Transverse colon (tissue), 4 donors: Measurements from ENCODE around the gene ITGB1.
"Not testable (repeated sequence)": the region's sequence is repeated elsewhere in the genome, so short reads cannot be mapped to it uniquely, and the experiment has no call there.

ENCODE experiments used
- POLR2AphosphoS5 ChIP-seq, 3 donors: sonication (generic); formaldehyde crosslinking; IDR thresholded peaks; one replicate each; pipeline ENCODE4 v1.6.1; 2016; ENCODE audit warnings: antibody characterized with exemption in 3 of 3
- TF ChIP-seq, protein P1 (sequence below), 5 experiments: fragments of 200-600 bp in 3 of 5; fragments of 450-650 bp in 2 of 5; sonication (generic) in 3 of 5; IDR thresholded peaks; 1 replicate in 2 of 5; 2 replicates in 3 of 5; pipeline ENCODE4 v1.5.1; 2016 to 2017; ENCODE audit warnings: antibody characterized with exemption in 5 of 5, inconsistent platforms in 3 of 5, mild to moderate bottlenecking in 2 of 5, moderate library complexity in 1 of 5

DNA sequence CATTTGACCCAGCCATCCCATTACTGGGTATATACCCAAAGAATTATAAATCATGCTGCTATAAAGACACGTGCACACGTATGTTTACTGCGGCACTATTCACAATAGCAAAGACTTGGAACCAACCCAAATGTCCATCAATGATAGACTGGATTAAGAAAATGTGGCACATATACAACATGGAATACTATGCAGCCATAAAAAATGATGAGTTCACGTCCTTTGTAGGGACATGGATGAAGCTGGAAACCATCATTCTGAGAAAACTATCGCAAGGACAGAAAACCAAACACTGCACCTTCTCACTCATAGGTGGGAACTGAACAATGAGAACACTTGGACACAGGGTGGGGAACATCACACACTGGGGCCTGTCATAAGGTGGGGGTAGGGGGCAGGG lies 40.2 kb downstream of the ITGB1 start:
- TF ChIP-seq, protein P1, sequence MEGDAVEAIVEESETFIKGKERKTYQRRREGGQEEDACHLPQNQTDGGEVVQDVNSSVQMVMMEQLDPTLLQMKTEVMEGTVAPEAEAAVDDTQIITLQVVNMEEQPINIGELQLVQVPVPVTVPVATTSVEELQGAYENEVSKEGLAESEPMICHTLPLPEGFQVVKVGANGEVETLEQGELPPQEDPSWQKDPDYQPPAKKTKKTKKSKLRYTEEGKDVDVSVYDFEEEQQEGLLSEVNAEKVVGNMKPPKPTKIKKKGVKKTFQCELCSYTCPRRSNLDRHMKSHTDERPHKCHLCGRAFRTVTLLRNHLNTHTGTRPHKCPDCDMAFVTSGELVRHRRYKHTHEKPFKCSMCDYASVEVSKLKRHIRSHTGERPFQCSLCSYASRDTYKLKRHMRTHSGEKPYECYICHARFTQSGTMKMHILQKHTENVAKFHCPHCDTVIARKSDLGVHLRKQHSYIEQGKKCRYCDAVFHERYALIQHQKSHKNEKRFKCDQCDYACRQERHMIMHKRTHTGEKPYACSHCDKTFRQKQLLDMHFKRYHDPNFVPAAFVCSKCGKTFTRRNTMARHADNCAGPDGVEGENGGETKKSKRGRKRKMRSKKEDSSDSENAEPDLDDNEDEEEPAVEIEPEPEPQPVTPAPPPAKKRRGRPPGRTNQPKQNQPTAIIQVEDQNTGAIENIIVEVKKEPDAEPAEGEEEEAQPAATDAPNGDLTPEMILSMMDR (IDR thresholded peaks at IDR 0.05) = not testable (repeated sequence)
- TF ChIP-seq POLR2AphosphoS5 (IDR thresholded peaks at IDR 0.05) = not testable (repeated sequence)
